GM10266 (cell line): Measurements from ENCODE around the gene ZNF560.
A peak's percentile ranks its signal among the peaks of the same experiment; 100 is the strongest.

ENCODE experiments used
- DNase-seq: peaks from one replicate; pipeline ENCODE4 v3.0.0; 2012; ENCODE audit errors: extremely low spot score
- CTCF ChIP-seq: IDR thresholded peaks from 2 replicates; pipeline ENCODE4 v1.5.1; 2012; ENCODE audit warnings: mild to moderate bottlenecking, low read depth; ENCODE audit not compliant: control insufficient read depth, insufficient read depth; ENCODE audit errors: missing control alignments

The ZNF560 gene

GRCh38 chr19:9435279-9436268 lies 62.8 kb downstream of the ZNF560 start, which contains the start of gene ZNF266:
Gene ZNF266 (minus strand): TSS chr19:9435573. CDS start chr19:9420089, 15,484 bp downstream.
- peak; percentile 52 for TF ChIP-seq CTCF
- DNase-seq = peak; percentile 88

GRCh38 chr19:9431475-9431874 lies 66.9 kb downstream of the ZNF560 start:
- DNase-seq = no peak
- TF ChIP-seq CTCF = peak; percentile 41

- no peak for DNase-seq
- no peak for TF ChIP-seq CTCF
Measured at GRCh38 chr19:9430444-9430843, 68.0 kb downstream of the ZNF560 start.

GRCh38 chr19:9427941-9428340 lies 70.5 kb downstream of the ZNF560 start:
- no peak for TF ChIP-seq CTCF
- no peak for DNase-seq
